HG02588 (cell line): ENCODE results near the gene FMNL3.
"Not testable (repeated sequence)": the region's sequence is repeated elsewhere in the genome, so short reads cannot be mapped to it uniquely, and the experiment has no call there.

ENCODE experiments used
- ATAC-seq: cut with Tn5 transposase; IDR thresholded peaks from one replicate; pipeline ENCODE4 v1.9.1; 2021; ENCODE audit warnings: mild to moderate bottlenecking, moderate library complexity; ENCODE audit not compliant: unreplicated experiment

Gene FMNL3

GRCh38 chr12:49609059-49609874 lies 97.9 kb downstream of the FMNL3 start:
- no peak for ATAC-seq

GRCh38 chr12:49605539-49605938 lies 101.7 kb downstream of the FMNL3 start, which contains the start of gene FAM186B:
Gene FAM186B (minus strand): TSS chr12:49605639. CDS start chr12:49605477, 162 bp downstream.
- not testable (repeated sequence) for ATAC-seq

GRCh38 chr12:49604856-49605255 lies 102.3 kb downstream of the FMNL3 start:
- ATAC-seq, result no peak

- no peak for ATAC-seq
Measured at GRCh38 chr12:49603721-49604120, 103.5 kb downstream of the FMNL3 start.

- no peak for ATAC-seq
Measured at GRCh38 chr12:49599961-49600360, 107.2 kb downstream of the FMNL3 start.

GRCh38 chr12:49598527-49598926 lies 108.7 kb downstream of the FMNL3 start:
- no peak for ATAC-seq

GRCh38 chr12:49588721-49589516 lies 118.3 kb downstream of the FMNL3 start:
- no peak for ATAC-seq

- no peak for ATAC-seq
Measured at GRCh38 chr12:49588281-49588680, 118.9 kb downstream of the FMNL3 start.

GRCh38 chr12:49587174-49587908 lies 119.9 kb downstream of the FMNL3 start:
- no peak for ATAC-seq
